Calu3 (cell line): ENCODE results near the gene TBX18. TPM values are rescaled to one million over a fixed set of nuclear protein-coding genes. Genes with fewer than 3 reads are reported as not detected.

Source experiments
- BruUV-seq: library from RNA; stranded (reverse); fragments of 400-500 nt; replicated peaks from 2 replicates; lab custom pipeline; 2021; lab: Mats Ljungman, UMichigan
- CTCF ChIA-PET: fragments of 300-600 bp; sonication (Branson Sonifier 250); formaldehyde crosslinking; loops from one replicate; lab custom pipeline; 2022; ENCODE audit warnings: antibody characterized with exemption; lab: Charles Lee
- DNase-seq: peaks from one replicate; pipeline ENCODE4 v3.0.0; 2022
- H3K27ac Mint-ChIP-seq: one replicate; pipeline ENCODE4 v1.8.0; 2022; ENCODE audit warnings: mixed read lengths; ENCODE audit not compliant: unreplicated experiment
- H3K27me3 Mint-ChIP-seq: one replicate; pipeline ENCODE4 v1.8.0; 2022; ENCODE audit warnings: mixed read lengths; ENCODE audit not compliant: unreplicated experiment
- H3K36me3 Mint-ChIP-seq: one replicate; pipeline ENCODE4 v1.8.0; 2022; ENCODE audit warnings: mild to moderate bottlenecking, moderate library complexity, mixed read lengths; ENCODE audit not compliant: insufficient read depth, unreplicated experiment
- H3K4me1 Mint-ChIP-seq: one replicate; pipeline ENCODE4 v1.8.0; 2022; ENCODE audit warnings: mild to moderate bottlenecking, low read depth, mixed read lengths; ENCODE audit not compliant: unreplicated experiment
- H3K4me3 Mint-ChIP-seq: one replicate; pipeline ENCODE4 v1.8.0; 2022; ENCODE audit warnings: mild to moderate bottlenecking, low read depth, moderate library complexity, mixed read lengths; ENCODE audit not compliant: unreplicated experiment
- H3K9me3 Mint-ChIP-seq: one replicate; pipeline ENCODE4 v1.8.0; 2022; ENCODE audit warnings: low read depth, mixed read lengths; ENCODE audit not compliant: unreplicated experiment
- CTCF ChIP-seq: fragments of 200-600 bp; IDR thresholded peaks from one replicate; pipeline ENCODE4 v1.8.0; 2022; ENCODE audit warnings: antibody characterized with exemption; ENCODE audit not compliant: unreplicated experiment
- intact Hi-C: fragments of 100-400 bp; cut with micrococcal nuclease; formaldehyde crosslinking; loops from one replicate; pipeline ENCODE4 v1.10.0; 2022; ENCODE audit not compliant: unreplicated experiment
- total RNA-seq: library from RNA; stranded (reverse); gene quantifications from 2 replicates; pipeline ENCODE4 v1.2.3, GENCODE V29; 2022

The TBX18 gene
- total RNA-seq, 1 experiment from 2014 or later, result 48.5 TPM

DNA sequence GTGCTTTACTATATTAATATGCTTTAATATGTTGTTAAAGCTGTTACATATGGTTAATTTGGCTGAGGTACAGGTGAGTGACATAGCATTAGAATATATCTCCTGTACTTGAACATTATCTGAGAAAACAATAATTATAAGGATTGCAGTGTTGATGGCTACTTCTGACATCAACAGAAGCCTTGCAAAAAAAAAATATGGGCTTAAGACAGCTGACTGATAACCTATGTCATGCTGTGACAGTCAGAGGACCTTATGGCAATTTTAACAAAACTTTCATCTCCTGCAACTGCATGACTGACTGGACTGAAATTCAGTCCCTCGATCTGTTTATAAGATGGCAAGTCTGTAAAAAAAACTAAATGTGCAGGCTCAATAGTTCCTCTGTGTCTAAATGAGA, 27.5 kb upstream of the TBX18 start:
- TF ChIP-seq CTCF, result no peak
- H3K27ac Mint-ChIP-seq, result no peak overlapping the region
- intact Hi-C loops, result no loop called here
- H3K27me3 Mint-ChIP-seq, result no peaks in the 10 kb centered on the region
- H3K4me1 Mint-ChIP-seq, result no peaks in the 10 kb centered on the region
- no peak overlapping the region for H3K4me3 Mint-ChIP-seq
- peaks cover 3% of the 10 kb centered on the region for H3K9me3 Mint-ChIP-seq
- DNase-seq, result no peak
- CTCF ChIA-PET, result no interaction called here
- no TSS peak for BruUV-seq
- no peaks in the 10 kb centered on the region for H3K36me3 Mint-ChIP-seq

GRCh38 chr6:84791233-84791632, 26.8 kb upstream of the TBX18 start:
- CTCF ChIA-PET, result no interaction called here
- intact Hi-C loops, result no loop called here
- BruUV-seq, result no TSS peak
- no peak overlapping the region for H3K27ac Mint-ChIP-seq
- no peaks in the 10 kb centered on the region for H3K27me3 Mint-ChIP-seq
- no peaks in the 10 kb centered on the region for H3K9me3 Mint-ChIP-seq
- H3K36me3 Mint-ChIP-seq, result no peaks in the 10 kb centered on the region
- DNase-seq, result no peak
- no peaks in the 10 kb centered on the region for H3K4me1 Mint-ChIP-seq
- no peak overlapping the region for H3K4me3 Mint-ChIP-seq
- no peak for TF ChIP-seq CTCF

GRCh38 chr6:84789170-84789569, 24.8 kb upstream of the TBX18 start:
- no peak for TF ChIP-seq CTCF
- no peaks in the 10 kb centered on the region for H3K27me3 Mint-ChIP-seq
- H3K27ac Mint-ChIP-seq, result no peak overlapping the region
- no peaks in the 10 kb centered on the region for H3K4me1 Mint-ChIP-seq
- no peaks in the 10 kb centered on the region for H3K36me3 Mint-ChIP-seq
- BruUV-seq, result no TSS peak
- no peaks in the 10 kb centered on the region for H3K9me3 Mint-ChIP-seq
- CTCF ChIA-PET, result no interaction called here
- DNase-seq, result no peak
- intact Hi-C loops, result no loop called here
- no peak overlapping the region for H3K4me3 Mint-ChIP-seq

DNA sequence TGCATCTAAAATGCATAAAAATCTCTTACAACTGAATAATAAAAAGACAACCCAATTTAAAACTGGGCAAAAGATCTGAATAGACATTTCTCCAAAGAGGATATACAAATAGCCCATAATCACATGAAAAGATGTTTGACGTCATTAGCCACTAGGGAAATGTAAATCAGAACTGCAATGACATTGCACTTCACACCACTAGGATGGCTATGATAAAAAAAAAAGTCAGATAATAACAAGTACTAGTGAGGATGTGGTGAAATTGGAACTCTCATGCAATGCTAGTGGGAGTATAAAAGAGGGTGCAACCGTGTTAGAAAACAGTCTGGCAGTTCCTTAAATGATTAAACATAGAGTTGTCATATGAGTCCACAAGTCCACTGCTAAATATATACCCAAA, 24.3 kb upstream of the TBX18 start:
- Mint-ChIP-seq H3K4me3 (no peak overlapping the region), H3K27me3 (no peaks in the 10 kb centered on the region), H3K9me3 (no peaks in the 10 kb centered on the region), H3K36me3 (no peaks in the 10 kb centered on the region), H3K4me1 (no peaks in the 10 kb centered on the region), H3K27ac (no peak overlapping the region)
- no TSS peak for BruUV-seq
- no peak for TF ChIP-seq CTCF
- DNase-seq, result no peak
- intact Hi-C loops, result no loop called here
- CTCF ChIA-PET, result no interaction called here
